CD4-positive, alpha-beta T cell (primary cell): ENCODE data around the gene ZBTB43. TPM values are rescaled to one million over a fixed set of nuclear protein-coding genes. Genes with fewer than 3 reads are reported as not detected.

ENCODE experiments used
- ATAC-seq: fragments of 200-7000 bp; cut with Tn5 transposase; one replicate; pipeline ENCODE4 v1.10.0; 2022; ENCODE audit warnings: mild to moderate bottlenecking; ENCODE audit not compliant: poor library complexity
- CTCF ChIA-PET: fragments of 350-600 bp; sonication (Branson Sonifier 250); formaldehyde crosslinking; loops from one replicate; lab custom pipeline; 2021; ENCODE audit warnings: antibody characterized with exemption, inconsistent platforms; lab: Charles Lee
- POLR2A ChIA-PET: fragments of 350-600 bp; sonication (Branson Sonifier 250); formaldehyde crosslinking; loops from one replicate; lab custom pipeline; 2021; ENCODE audit warnings: antibody characterized with exemption, inconsistent platforms; lab: Charles Lee
- DNase-seq, 14 experiments: peaks; one replicate each; pipeline ENCODE4 v3.0.0-alpha.2; 2013 to 2020; ENCODE audit warnings: mixed read lengths in 2 of 14
- H3K27ac ChIP-seq, 2 donors: one replicate each; pipeline versions ENCODE4 v1.5.1 to v1.7.0; 2013; ENCODE audit warnings: low read length in 2 of 2, low read depth in 1 of 2, mild to moderate bottlenecking in 1 of 2
- H3K27me3 ChIP-seq, 2 experiments: 1 replicate in 1 of 2; 2 replicates in 1 of 2; pipeline versions ENCODE4 v1.6.1 to v1.7.0; 2013; ENCODE audit warnings: low read length in 2 of 2, control low read depth in 1 of 2, mild to moderate bottlenecking in 1 of 2, moderate library complexity in 1 of 2; ENCODE audit not compliant: insufficient read depth in 2 of 2, control insufficient read depth in 1 of 2
- H3K36me3 ChIP-seq: one replicate; pipeline ENCODE4 v1.6.1; 2013; ENCODE audit warnings: low read length, control low read depth; ENCODE audit not compliant: insufficient read depth
- H3K4me1 ChIP-seq: one replicate; pipeline ENCODE4 v1.6.1; 2013; ENCODE audit warnings: low read length, control low read depth; ENCODE audit not compliant: insufficient read depth
- H3K4me3 ChIP-seq: one replicate; pipeline ENCODE4 v1.5.1; 2013; ENCODE audit warnings: mild to moderate bottlenecking, low read length, moderate library complexity
- H3K9me3 ChIP-seq, 2 experiments: 1 replicate in 1 of 2; 2 replicates in 1 of 2; pipeline versions ENCODE4 v1.6.1 to v1.7.0; 2013; ENCODE audit warnings: low read length in 2 of 2, mild to moderate bottlenecking in 2 of 2, control low read depth in 1 of 2, moderate library complexity in 1 of 2; ENCODE audit not compliant: control insufficient read depth in 1 of 2, insufficient read depth in 1 of 2
- H3K27ac Mint-ChIP-seq: one replicate; pipeline ENCODE4 v1.8.0; 2020; ENCODE audit warnings: mixed read lengths
- H3K27me3 Mint-ChIP-seq: one replicate; pipeline ENCODE4 v1.8.0; 2021; ENCODE audit warnings: mixed read lengths
- H3K36me3 Mint-ChIP-seq: one replicate; pipeline ENCODE4 v1.8.0; 2021; ENCODE audit warnings: low read depth, mixed read lengths
- H3K4me1 Mint-ChIP-seq: one replicate; pipeline ENCODE4 v1.8.0; 2021; ENCODE audit warnings: low read depth, mixed read lengths
- H3K4me3 Mint-ChIP-seq: one replicate; pipeline ENCODE4 v1.8.0; 2020; ENCODE audit warnings: mild to moderate bottlenecking, mixed read lengths
- H3K9me3 Mint-ChIP-seq: one replicate; pipeline ENCODE4 v1.8.0; 2020; ENCODE audit warnings: mixed read lengths
- intact Hi-C, 2 experiments: fragments of 100-400 bp; cut with DNase I in 1 of 2; cut with micrococcal nuclease in 1 of 2; formaldehyde crosslinking; loops; one replicate each; pipeline versions ENCODE4 v1.15.1 to v1.9.0; 2023 to 2025; cut with DNase I, micrococcal nuclease
- total RNA-seq, 174 experiments: library from RNA in 2 of 174; stranded (reverse) in 2 of 174; gene quantifications; one replicate each; pipeline ENCODE4 v1.2.3 and lab custom pipeline; 2021 to 2026
- TF ChIP-seq, protein P1 (sequence below): fragments of 200-600 bp; IDR thresholded peaks from one replicate; pipeline ENCODE4 v1.8.0; 2022; ENCODE audit warnings: antibody characterized with exemption, mild to moderate bottlenecking

Gene ZBTB43
- total RNA-seq, 2 experiments from 2014 or later, result 47.7 to 50.8 TPM

DNA sequence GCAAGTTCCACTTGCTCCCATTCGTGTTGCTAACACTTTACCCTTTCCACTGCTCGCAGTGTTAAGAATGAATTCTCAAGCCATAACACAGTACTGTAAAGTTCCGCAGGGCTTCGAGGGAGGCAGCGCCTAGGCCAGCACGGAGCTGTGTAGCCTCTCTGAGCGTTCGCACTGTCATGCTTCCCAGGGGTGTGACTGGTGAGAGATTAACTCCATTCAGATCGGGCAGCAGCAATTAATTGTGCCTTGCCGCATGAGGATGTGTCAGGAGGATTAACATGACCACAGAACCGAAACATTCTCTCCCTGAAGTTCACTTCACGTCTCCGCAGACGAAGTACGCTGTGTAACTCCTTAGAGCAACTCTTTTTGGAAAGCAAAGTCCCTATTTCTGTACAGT, 78.8 kb downstream of the ZBTB43 start:
- Mint-ChIP-seq H3K4me3 (no peak overlapping the region), H3K27ac (no peak overlapping the region), H3K27me3 (no peaks in the 10 kb centered on the region), H3K36me3 (peaks cover 38% of the 10 kb centered on the region), H3K4me1 (no peaks in the 10 kb centered on the region), H3K9me3 (no peaks in the 10 kb centered on the region)
- no peak overlapping the region for H3K4me3 ChIP-seq
- H3K4me1 ChIP-seq, result no peaks in the 10 kb centered on the region
- no peaks in the 10 kb centered on the region for H3K27me3 ChIP-seq
- intact Hi-C loops, result no loop called here
- CTCF ChIA-PET, result no interaction called here
- DNase-seq (no peak), ATAC-seq (no peak)
- H3K27ac ChIP-seq, result no peak overlapping the region
- TF ChIP-seq, protein P1, sequence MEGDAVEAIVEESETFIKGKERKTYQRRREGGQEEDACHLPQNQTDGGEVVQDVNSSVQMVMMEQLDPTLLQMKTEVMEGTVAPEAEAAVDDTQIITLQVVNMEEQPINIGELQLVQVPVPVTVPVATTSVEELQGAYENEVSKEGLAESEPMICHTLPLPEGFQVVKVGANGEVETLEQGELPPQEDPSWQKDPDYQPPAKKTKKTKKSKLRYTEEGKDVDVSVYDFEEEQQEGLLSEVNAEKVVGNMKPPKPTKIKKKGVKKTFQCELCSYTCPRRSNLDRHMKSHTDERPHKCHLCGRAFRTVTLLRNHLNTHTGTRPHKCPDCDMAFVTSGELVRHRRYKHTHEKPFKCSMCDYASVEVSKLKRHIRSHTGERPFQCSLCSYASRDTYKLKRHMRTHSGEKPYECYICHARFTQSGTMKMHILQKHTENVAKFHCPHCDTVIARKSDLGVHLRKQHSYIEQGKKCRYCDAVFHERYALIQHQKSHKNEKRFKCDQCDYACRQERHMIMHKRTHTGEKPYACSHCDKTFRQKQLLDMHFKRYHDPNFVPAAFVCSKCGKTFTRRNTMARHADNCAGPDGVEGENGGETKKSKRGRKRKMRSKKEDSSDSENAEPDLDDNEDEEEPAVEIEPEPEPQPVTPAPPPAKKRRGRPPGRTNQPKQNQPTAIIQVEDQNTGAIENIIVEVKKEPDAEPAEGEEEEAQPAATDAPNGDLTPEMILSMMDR, result no peak
- H3K36me3 ChIP-seq, result peaks cover 38% of the 10 kb centered on the region
- POLR2A ChIA-PET, result no interaction called here
- no peaks in the 10 kb centered on the region for H3K9me3 ChIP-seq

DNA sequence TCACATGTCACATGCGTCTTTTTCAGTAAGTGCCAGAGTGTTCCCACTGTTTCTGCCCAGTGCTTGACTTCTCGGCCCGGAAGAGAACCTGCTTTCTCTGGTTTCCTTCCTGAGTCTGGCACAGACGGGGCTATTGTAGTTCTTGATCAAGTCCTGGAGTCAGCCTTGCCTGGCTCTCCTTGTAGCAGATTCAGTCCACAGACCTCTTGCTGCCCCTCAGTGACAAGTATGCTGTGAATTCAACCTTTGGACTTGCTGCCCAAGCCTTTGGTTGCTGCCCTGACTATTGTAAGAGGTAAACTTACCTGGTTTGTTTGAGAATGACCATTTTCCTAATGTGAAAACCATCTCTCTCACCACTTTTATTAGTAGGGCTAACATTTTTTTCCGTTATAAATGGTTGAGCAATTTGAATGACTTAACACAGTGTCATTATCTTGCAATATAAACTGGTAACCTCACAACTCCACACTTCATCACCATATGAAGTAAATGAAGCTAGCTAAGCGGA, 80.3 kb downstream of the ZBTB43 start:
- DNase-seq (no peak), ATAC-seq (no peak)
- Mint-ChIP-seq H3K4me1 (no peaks in the 10 kb centered on the region), H3K36me3 (peaks cover 24% of the 10 kb centered on the region), H3K9me3 (no peaks in the 10 kb centered on the region), H3K4me3 (no peak overlapping the region), H3K27ac (no peak overlapping the region), H3K27me3 (no peaks in the 10 kb centered on the region)
- Histone ChIP-seq H3K27me3 (no peaks in the 10 kb centered on the region), H3K4me3 (no peak overlapping the region), H3K4me1 (no peaks in the 10 kb centered on the region), H3K9me3 (no peaks in the 10 kb centered on the region), H3K36me3 (peaks cover 27% of the 10 kb centered on the region), H3K27ac (no peak overlapping the region)
- intact Hi-C loops, result no loop called here
- POLR2A ChIA-PET, result no interaction called here
- TF ChIP-seq, protein P1, result no peak
- CTCF ChIA-PET, result no interaction called here

DNA sequence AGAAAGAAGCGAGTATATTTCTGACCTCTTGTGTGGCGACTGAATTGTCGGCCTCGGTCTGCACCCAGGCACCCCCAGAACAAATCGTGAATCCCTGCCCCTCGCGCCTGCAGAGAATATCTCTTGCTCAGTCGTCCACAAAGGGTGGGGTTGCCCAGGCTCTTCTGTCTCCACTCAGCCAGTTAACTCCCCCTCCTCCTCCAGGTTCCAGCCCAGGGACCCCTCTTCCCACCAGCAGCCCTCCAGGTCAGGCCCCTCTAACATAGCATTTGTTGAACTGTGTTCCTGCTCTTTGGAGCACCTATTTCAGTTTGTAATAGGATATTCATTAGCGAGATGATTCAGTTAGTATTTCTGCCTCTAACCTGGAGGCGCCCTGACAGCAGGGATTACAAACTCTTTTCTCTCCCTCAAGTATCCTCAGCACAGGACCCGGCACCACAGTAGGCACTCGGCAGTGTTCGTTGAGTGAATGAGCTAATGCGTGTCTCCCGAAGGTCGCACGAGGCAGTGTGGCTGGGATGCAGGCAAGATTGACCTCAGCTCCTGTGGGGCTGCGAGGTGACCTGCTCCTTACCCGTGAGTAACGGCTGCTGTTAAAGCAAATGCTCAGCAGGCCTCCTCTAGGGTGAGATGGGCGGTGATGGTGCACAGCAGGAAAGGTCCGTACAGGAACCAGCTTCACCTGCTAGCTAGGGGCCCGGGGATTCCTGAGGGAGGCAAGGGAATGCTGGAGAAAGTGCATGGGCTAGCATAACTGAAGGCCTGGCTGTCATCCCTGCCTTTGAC, 81.4 kb downstream of the ZBTB43 start:
- no peaks in the 10 kb centered on the region for H3K9me3 Mint-ChIP-seq
- H3K4me3 ChIP-seq, result no peak overlapping the region
- H3K27ac Mint-ChIP-seq, result no peak overlapping the region
- H3K36me3 ChIP-seq, result peaks cover 17% of the 10 kb centered on the region
- DNase-seq, result no peak
- H3K4me3 Mint-ChIP-seq, result no peak overlapping the region
- no peaks in the 10 kb centered on the region for H3K9me3 ChIP-seq
- H3K27ac ChIP-seq, result no peak overlapping the region
- intact Hi-C loops, result no loop called here
- no peaks in the 10 kb centered on the region for H3K27me3 Mint-ChIP-seq
- H3K27me3 ChIP-seq, result no peaks in the 10 kb centered on the region
- no peaks in the 10 kb centered on the region for H3K4me1 ChIP-seq
- ChIA-PET POLR2A (no interaction called here), CTCF (no interaction called here)
- ATAC-seq, result no peak
- H3K4me1 Mint-ChIP-seq, result no peaks in the 10 kb centered on the region
- TF ChIP-seq, protein P1, result no peak
- peaks cover 14% of the 10 kb centered on the region for H3K36me3 Mint-ChIP-seq
